Right lobe of liver (tissue), 4 donors: ENCODE results near the gene DDC.

Source experiments
- CTCF ChIP-seq, 4 donors: fragments of 200-600 bp in 3 of 4; fragments of 450-650 bp in 1 of 4; IDR thresholded peaks; one replicate each; pipeline versions ENCODE4 v1.5.1 to v1.8.0; 2016 to 2022; ENCODE audit warnings: antibody characterized with exemption in 4 of 4, mild to moderate bottlenecking in 2 of 4
- POLR2A ChIP-seq: fragments of 450-650 bp; IDR thresholded peaks from one replicate; pipeline ENCODE4 v1.6.1; 2017; ENCODE audit warnings: antibody characterized with exemption, mild to moderate bottlenecking
- donor health status: DM: no; HTN: no; CAD: no.
- donor health status: DM: no; HTN: no; CAD: no.
- donor health status: DM: no; HTN: yes; CAD: no.

- TF ChIP-seq CTCF (IDR thresholded peaks at IDR 0.05) (no peak), POLR2A (peak; percentile 40)
Measured at GRCh38 chr7:50564640-50565558, at the start of gene DDC.
